Gastrocnemius medialis (tissue), 4 donors: Measurements from ENCODE around the gene FKBP5.

ENCODE experiments used
- CTCF ChIP-seq, 5 experiments: fragments of 450-650 bp in 3 of 5; fragments of 200-600 bp in 2 of 5; sonication (generic) in 2 of 5; IDR thresholded peaks in 4 of 5; conservative IDR thresholded peaks in 1 of 5; 1 replicate in 4 of 5; 2 replicates in 1 of 5; pipeline ENCODE4 v1.5.1; 2016 to 2019; ENCODE audit warnings: antibody characterized with exemption in 5 of 5, mild to moderate bottlenecking in 3 of 5, moderate library complexity in 3 of 5
- POLR2A ChIP-seq, 2 donors: fragments of 450-650 bp; IDR thresholded peaks; one replicate each; pipeline ENCODE4 v1.6.1; 2017; ENCODE audit warnings: antibody characterized with exemption in 2 of 2, mild to moderate bottlenecking in 2 of 2, moderate library complexity in 2 of 2

GRCh38 chr6:35725721-35726438, 37.2 kb upstream of the FKBP5 start:
- TF ChIP-seq CTCF (IDR thresholded peaks at IDR 0.05 in 4 of 5, conservative IDR thresholded peaks at IDR 0.05 in 1 of 5) (no peak), POLR2A (IDR thresholded peaks at IDR 0.05) (no peak)
